ENCODE data around the gene ATXN7L1. TPM values are rescaled to one million over a fixed set of nuclear protein-coding genes. Genes with fewer than 3 reads are reported as not detected.

The ATXN7L1 gene
- total and polyA plus RNA-seq, 2 of the 13 experiments (the other 11 are each of a cell fraction or from before 2014, with no cell fraction given): 4.1 to 7.8 TPM

GRCh38 chr7:105581066-105581811 lies 295.2 kb downstream of the ATXN7L1 start, which contains the start of gene EFCAB10 (continued):
- TF ChIP-seq ZNF274 (CRISPR knock-in tag; IDR thresholded peaks at IDR 0.05) (0 out of 2 replicates have a peak, but pooled peaks have one; percentile 51), DZIP1 (CRISPR knock-in tag; IDR thresholded peaks at IDR 0.05) (no peak), ZMYM3 (CRISPR knock-in tag; IDR thresholded peaks at IDR 0.05) (0 out of 2 replicates have a peak, but pooled peaks have one; percentile 31), ZBTB7A (CRISPR knock-in tag; IDR thresholded peaks at IDR 0.05) (no peak), ZFP62 (CRISPR knock-in tag; IDR thresholded peaks at IDR 0.05) (no peak), SIX4 (CRISPR knock-in tag; IDR thresholded peaks at IDR 0.05) (no peak), ZFP36L1 (CRISPR knock-in tag; IDR thresholded peaks at IDR 0.05) (no peak), CSRNP1 (CRISPR knock-in tag; IDR thresholded peaks at IDR 0.05) (no peak), ZNF790 (CRISPR knock-in tag; IDR thresholded peaks at IDR 0.05; ENCODE audit: borderline replicate concordance) (no peak), DBP (CRISPR knock-in tag; IDR thresholded peaks at IDR 0.05; ENCODE audit: not compliant biosample characterization) (no peak), PHF5A (CRISPR knock-in tag; IDR thresholded peaks at IDR 0.05; ENCODE audit: low read depth, unreplicated experiment) (no peak), U2AF2 (IDR thresholded peaks at IDR 0.05; ENCODE audit: low read depth, low read length) (no peak), ZBTB46 (CRISPR knock-in tag; IDR thresholded peaks at IDR 0.05; ENCODE audit: borderline replicate concordance) (no peak), HMGXB3 (CRISPR knock-in tag; IDR thresholded peaks at IDR 0.05; ENCODE audit: borderline replicate concordance) (no peak), ZMAT3 (CRISPR knock-in tag; conservative IDR thresholded peaks at IDR 0.05) (no peak), NR2F2 (IDR thresholded peaks at IDR 0.05; ENCODE audit: borderline replicate concordance, low read depth) (no peak), SNAPC5 (CRISPR knock-in tag; IDR thresholded peaks at IDR 0.05; ENCODE audit: borderline replicate concordance) (no peak)
